ENCODE measurements around the gene LTO1. TPM values are rescaled to one million over a fixed set of nuclear protein-coding genes. Genes with fewer than 3 reads are reported as not detected.

LTO1 gene
- polyA plus RNA-seq, 1 of the 3 experiments (the other 2 are of a cell fraction): 30.8 TPM

- no peak for DNase-seq
- H3K27ac ChIP-seq (ENCODE audit: low read depth in 2 of 2, low read length in 1 of 2): no peak overlapping the region
- POLR2A ChIA-PET: no interaction called here
- no peak overlapping the region for H3K9ac ChIP-seq
- H3K4me1 ChIP-seq (ENCODE audit: control insufficient read depth in 1 of 2, insufficient read depth in 2 of 2, low read depth in 1 of 2, low read length in 1 of 2): no peaks in the 10 kb centered on the region; a peak in 1 of 4 replicates
- peaks cover 7% of the 10 kb centered on the region for H3F3A ChIP-seq (replicated peaks; ENCODE audit: insufficient read depth)
- H3K36me3 ChIP-seq (replicated peaks in 1 of 2; ENCODE audit: control insufficient read depth in 1 of 2, insufficient read depth in 2 of 2, low read length in 1 of 2): no peaks in the 10 kb centered on the region
- H3K79me2 ChIP-seq (ENCODE audit: insufficient read depth): no peaks in the 10 kb centered on the region
- WGBS (ENCODE audit: low lambda C conversion rate): 95% methylated on average over 6 of the region's 7 CpGs
- CTCF ChIA-PET: interaction anchor here (1.1 to 4.9 kb wide), 4 partner anchors 13 to 581 kb away, joined by 3 to 55 read pairs (median 15); no protein-coding TSS in a partner anchor
- no peaks in the 10 kb centered on the region for H4K20me1 ChIP-seq (ENCODE audit: insufficient read depth)
- no peak for TF ChIP-seq GATA2 (CRISPR knock-in tag; IDR thresholded peaks at IDR 0.05)
- TF ChIP-seq RAD21 (IDR thresholded peaks at IDR 0.05; ENCODE audit: low read length): no peak
- TF ChIP-seq MEF2A (IDR thresholded peaks at IDR 0.05; ENCODE audit: borderline replicate concordance, low read depth): no peak
- TF ChIP-seq USF1 (IDR thresholded peaks at IDR 0.05; ENCODE audit: borderline replicate concordance, low read depth): no peak
- no peak for TF ChIP-seq ZBTB33 (IDR thresholded peaks at IDR 0.05; ENCODE audit: borderline replicate concordance, low read depth)
- no peak for TF ChIP-seq PBX3 (IDR thresholded peaks at IDR 0.05)
- no peak for TF ChIP-seq TAF1 (IDR thresholded peaks at IDR 0.05; ENCODE audit: borderline replicate concordance, low read depth, low read length)
- TF ChIP-seq CTCF (IDR thresholded peaks at IDR 0.05): no peak
- no peak for TF ChIP-seq RCOR1 (IDR thresholded peaks at IDR 0.05; ENCODE audit: low read length)
- TF ChIP-seq TEAD4 (IDR thresholded peaks at IDR 0.05; ENCODE audit: borderline replicate concordance, insufficient read depth): no peak
- no peak for TF ChIP-seq TCF12 (IDR thresholded peaks at IDR 0.05)
- no peak for TF ChIP-seq SMC3 (IDR thresholded peaks at IDR 0.05; ENCODE audit: low read depth, low read length)
- no peak for TF ChIP-seq EP300 (IDR thresholded peaks at IDR 0.05; ENCODE audit: borderline replicate concordance in 1 of 2, low read depth in 1 of 2, low read length in 1 of 2)
- no peak for TF ChIP-seq NRF1 (IDR thresholded peaks at IDR 0.05; ENCODE audit: low read depth, low read length)
- no peak for TF ChIP-seq IRF3 (IDR thresholded peaks at IDR 0.05; ENCODE audit: low read depth, low read length)
- no peak for TF ChIP-seq NFIC (IDR thresholded peaks at IDR 0.05; ENCODE audit: borderline replicate concordance)
- TF ChIP-seq MAX (IDR thresholded peaks at IDR 0.05; ENCODE audit: low read depth): no peak
- TF ChIP-seq FOXJ3 (CRISPR knock-in tag; IDR thresholded peaks at IDR 0.05): no peak
- no peak for TF ChIP-seq RXRA (IDR thresholded peaks at IDR 0.05; ENCODE audit: borderline replicate concordance, low read depth)
- no peaks in the 10 kb centered on the region for H3K9me2 ChIP-seq
- no peak overlapping the region for H3K4me2 ChIP-seq
- no peak overlapping the region for H3K4me3 ChIP-seq (ENCODE audit: low read depth in 2 of 2, low read length in 1 of 2)
- H3K9me3 ChIP-seq: no peaks in the 10 kb centered on the region
- no peaks in the 10 kb centered on the region for H3K27me3 ChIP-seq (ENCODE audit: insufficient read depth)
- H2AFZ ChIP-seq (ENCODE audit: low read depth): no peak overlapping the region
Observed at GRCh38 chr11:69682681-69683326, 7.7 kb upstream of the LTO1 start.
